Heart right ventricle (tissue), 16 donors: ENCODE data around the gene KIF6. TPM values are rescaled to one million over a fixed set of nuclear protein-coding genes. Genes with fewer than 3 reads are reported as not detected.

ENCODE experiments used
- ATAC-seq, 8 donors: fragments of 200-7000 bp; cut with Tn5 transposase; one replicate each; pipeline ENCODE4 v1.9.1; 2020; ENCODE audit warnings: mild to moderate bottlenecking in 8 of 8, moderate library complexity in 8 of 8, moderate number of reproducible peaks in 1 of 8
- DNase-seq, 2 donors: peaks; one replicate each; pipeline ENCODE4 v3.0.0-alpha.2; 2020
- H3K27ac ChIP-seq, 10 donors: fragments of 200-600 bp; sonication (generic) in 2 of 10; one replicate each; pipeline versions ENCODE4 v1.5.0 to v1.8.0; 2020 to 2022; ENCODE audit warnings: mild to moderate bottlenecking in 3 of 10
- H3K27me3 ChIP-seq, 7 donors: fragments of 200-600 bp; one replicate each; pipeline ENCODE4 v1.8.0; 2021 to 2022; ENCODE audit warnings: mild to moderate bottlenecking in 2 of 7
- H3K36me3 ChIP-seq, 9 donors: fragments of 200-600 bp; sonication (generic) in 1 of 9; one replicate each; pipeline versions ENCODE4 v1.5.0 to v1.8.0; 2020 to 2022; ENCODE audit warnings: mild to moderate bottlenecking in 2 of 9
- H3K4me1 ChIP-seq, 9 donors: fragments of 200-600 bp; sonication (generic) in 1 of 9; one replicate each; pipeline versions ENCODE4 v1.5.0 to v1.8.0; 2020 to 2022; ENCODE audit warnings: mild to moderate bottlenecking in 4 of 9
- H3K4me3 ChIP-seq, 10 donors: fragments of 200-600 bp; sonication (generic) in 2 of 10; one replicate each; pipeline versions ENCODE4 v1.5.0 to v1.8.0; 2020 to 2022; ENCODE audit warnings: mild to moderate bottlenecking in 7 of 10, moderate library complexity in 2 of 10
- H3K9me3 ChIP-seq, 11 donors: fragments of 200-600 bp in 10 of 11; sonication (generic) in 2 of 11; one replicate each; pipeline versions ENCODE4 v1.5.0 to v1.8.0; 2013 to 2022; ENCODE audit warnings: mild to moderate bottlenecking in 2 of 11, control low read depth in 1 of 11, moderate library complexity in 1 of 11
- WGBS, 2 donors: extraction: QIAGEN DNeasy Blood & Tissue Kit; methylation state at CpG; one replicate each; pipeline ENCODE4 v1.1.7; 2013; ENCODE audit warnings: inconsistent platforms in 1 of 2; 5-methylcytosine and 5-hydroxymethylcytosine counted together
- intact Hi-C, 10 donors: fragments of 100-400 bp; cut with DNase I; formaldehyde crosslinking; loops; one replicate each; pipeline versions ENCODE4 v1.11.1 to v1.14.2; 2022
- polyA plus RNA-seq, 2 donors: library from polyadenylated mRNA; stranded (reverse); fragments of 200-250 nt; gene quantifications; one replicate each; pipeline ENCODE4 v1.2.3, GENCODE V29; 2013
- total RNA-seq, 10 donors: library from RNA; stranded (reverse); fragmentation: NEBNext Ultra II Directional in 3 of 10; extraction: Animal tissue kit (Norgen Biotek cat#: 25700) in 3 of 10; gene quantifications; one replicate each; pipeline versions ENCODE4 v1.2.1 to v1.2.4, GENCODE V29; 2021 to 2023
- TF ChIP-seq, protein P1 (sequence below), 9 donors: fragments of 200-600 bp; sonication (generic) in 2 of 9; IDR thresholded peaks; one replicate each; pipeline versions ENCODE4 v1.5.0 to v1.8.0; 2021 to 2022; ENCODE audit warnings: antibody characterized with exemption in 9 of 9, mild to moderate bottlenecking in 5 of 9, moderate library complexity in 1 of 9
- donor health status: Arrhythmogenic right ventricular cardiomyopathy.
- donor health status: ischemic (EF 13 %, LVEDD 7.1; RV severe dilation, severe dysfunction).
- donor health status: healthy with polysubstance abuse.
- donor health status: DM: no; HTN: yes; CAD: no.
- donor health status: DM: no; HTN: no; CAD: no.
- donor health status: ischemic (EF 25% LVEDD 6.9; RV normal size, moderate dysfunction).
- donor health status: ischemic (EF 25% LVEDD 5.7; RV mildly dilated, moderate dysfunction).
- donor health status: healthy.
- donor health status: DM: yes; HTN: yes; CAD: no.
- donor health status: Ischemic cardiomyopathy.
- donor health status: ischemic (EF 35%, LVEDD 5.7; RV mildly dilated, moderate dysfunction).
- donor health status: nonischemic (EF 11% LVEDD 7.7; RV severe dilation, severe dysfunction).
- donor health status: DM: yes; HTN: yes; CAD: no.
- donor health status: PGD.
- donor health status: ischemic (EF 29% LVEDD 5.4; RV normal size, mild dysfunction).
- donor health status: nonischemic (EF 23%, LVEDD 6.1; RV moderate dilation, normal function).

Gene KIF6
- total and polyA plus RNA-seq, 12 donors, result 0.01 to 1.6 (median 0.45) TPM; not detected in 2

GRCh38 chr6:39698789-39699188 lies 26.4 kb downstream of the KIF6 start:
- Histone ChIP-seq H3K4me1 (no peaks in the 10 kb centered on the region), H3K36me3 (no peaks in the 10 kb centered on the region), H3K27me3 (no peaks in the 10 kb centered on the region), H3K4me3 (no peak overlapping the region), H3K9me3 (no peaks in the 10 kb centered on the region), H3K27ac (no peak overlapping the region)
- TF ChIP-seq, protein P1, sequence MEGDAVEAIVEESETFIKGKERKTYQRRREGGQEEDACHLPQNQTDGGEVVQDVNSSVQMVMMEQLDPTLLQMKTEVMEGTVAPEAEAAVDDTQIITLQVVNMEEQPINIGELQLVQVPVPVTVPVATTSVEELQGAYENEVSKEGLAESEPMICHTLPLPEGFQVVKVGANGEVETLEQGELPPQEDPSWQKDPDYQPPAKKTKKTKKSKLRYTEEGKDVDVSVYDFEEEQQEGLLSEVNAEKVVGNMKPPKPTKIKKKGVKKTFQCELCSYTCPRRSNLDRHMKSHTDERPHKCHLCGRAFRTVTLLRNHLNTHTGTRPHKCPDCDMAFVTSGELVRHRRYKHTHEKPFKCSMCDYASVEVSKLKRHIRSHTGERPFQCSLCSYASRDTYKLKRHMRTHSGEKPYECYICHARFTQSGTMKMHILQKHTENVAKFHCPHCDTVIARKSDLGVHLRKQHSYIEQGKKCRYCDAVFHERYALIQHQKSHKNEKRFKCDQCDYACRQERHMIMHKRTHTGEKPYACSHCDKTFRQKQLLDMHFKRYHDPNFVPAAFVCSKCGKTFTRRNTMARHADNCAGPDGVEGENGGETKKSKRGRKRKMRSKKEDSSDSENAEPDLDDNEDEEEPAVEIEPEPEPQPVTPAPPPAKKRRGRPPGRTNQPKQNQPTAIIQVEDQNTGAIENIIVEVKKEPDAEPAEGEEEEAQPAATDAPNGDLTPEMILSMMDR (IDR thresholded peaks at IDR 0.05), result no peak
- intact Hi-C loops, result no loop called here
- no peak for ATAC-seq
- WGBS, 2 donors, result 98 to 99% methylated on average over 1 of the region's 1 CpG
- no peak for DNase-seq

DNA sequence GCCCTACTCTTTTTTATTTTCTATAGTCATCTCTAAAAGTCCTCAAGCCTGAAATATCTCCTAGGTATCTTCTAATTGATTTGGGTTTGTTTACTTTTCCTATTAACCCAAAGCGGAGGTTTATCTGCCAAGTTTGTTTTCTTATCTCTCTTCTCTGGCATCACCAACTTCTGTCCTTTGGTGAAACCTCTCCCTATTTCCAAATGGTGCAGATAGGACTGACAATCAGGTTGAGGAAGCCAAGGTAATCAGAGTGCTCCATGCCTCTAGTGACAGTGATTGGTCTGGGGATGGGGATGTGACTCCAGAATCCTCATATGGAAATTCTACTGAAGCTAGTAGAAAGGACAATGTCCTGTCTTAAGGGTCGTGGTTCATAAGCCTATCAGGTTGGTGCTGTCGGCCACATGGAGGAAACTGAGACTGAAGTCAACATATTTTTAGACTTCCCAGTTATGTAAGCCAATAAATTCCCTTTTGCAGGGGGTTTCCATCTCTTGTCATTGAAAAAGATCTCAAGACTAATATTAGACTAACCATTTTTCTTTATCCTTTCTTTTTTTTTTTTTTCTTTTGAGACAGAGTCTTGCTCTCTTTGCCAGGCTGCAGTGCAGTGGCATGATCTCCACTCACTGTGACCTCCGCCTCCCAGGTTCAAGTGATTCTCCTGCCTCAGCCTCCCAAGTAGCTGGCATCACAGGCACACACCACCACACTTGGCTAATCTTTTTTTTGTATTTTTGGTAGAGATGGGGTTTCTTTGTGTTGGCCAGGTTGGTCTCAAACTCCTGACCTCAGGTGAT lies 28.0 kb downstream of the KIF6 start:
- H3K36me3 ChIP-seq, result no peaks in the 10 kb centered on the region
- no peak overlapping the region for H3K4me3 ChIP-seq
- no peaks in the 10 kb centered on the region for H3K27me3 ChIP-seq
- no peak overlapping the region for H3K27ac ChIP-seq
- intact Hi-C loops, result no loop called here
- TF ChIP-seq, protein P1 (IDR thresholded peaks at IDR 0.05), result no peak
- no peaks in the 10 kb centered on the region for H3K9me3 ChIP-seq
- DNase-seq (no peak), ATAC-seq (no peak)
- no peaks in the 10 kb centered on the region for H3K4me1 ChIP-seq
- 78% methylated on average over 4 of the region's 4 CpGs for WGBS, 2 donors

DNA sequence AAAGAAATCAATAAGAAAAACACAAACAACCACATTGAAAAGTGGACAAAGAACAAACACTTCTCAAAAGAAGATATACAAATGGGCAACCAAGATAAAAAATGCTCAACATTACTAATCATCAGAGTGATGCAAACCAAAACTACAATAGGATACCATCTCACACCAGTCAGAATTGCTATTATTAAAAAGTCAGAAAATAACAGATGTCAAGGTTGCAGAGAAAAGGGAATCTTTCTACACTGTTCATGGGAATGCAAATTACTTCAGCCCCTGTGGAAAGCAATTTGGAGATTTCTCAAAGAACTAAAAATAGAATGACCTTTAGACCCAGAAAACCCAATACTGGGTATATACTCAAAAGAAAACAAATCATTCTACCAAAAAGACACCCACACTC lies 29.8 kb downstream of the KIF6 start:
- no peak overlapping the region for H3K4me3 ChIP-seq
- no peak for DNase-seq
- H3K27me3 ChIP-seq, result no peaks in the 10 kb centered on the region
- H3K9me3 ChIP-seq, result no peaks in the 10 kb centered on the region
- no peaks in the 10 kb centered on the region for H3K4me1 ChIP-seq
- H3K27ac ChIP-seq, result no peak overlapping the region
- TF ChIP-seq, protein P1 (IDR thresholded peaks at IDR 0.05), result no peak
- ATAC-seq, result no peak
- no peaks in the 10 kb centered on the region for H3K36me3 ChIP-seq
- intact Hi-C loops, result no loop called here

DNA sequence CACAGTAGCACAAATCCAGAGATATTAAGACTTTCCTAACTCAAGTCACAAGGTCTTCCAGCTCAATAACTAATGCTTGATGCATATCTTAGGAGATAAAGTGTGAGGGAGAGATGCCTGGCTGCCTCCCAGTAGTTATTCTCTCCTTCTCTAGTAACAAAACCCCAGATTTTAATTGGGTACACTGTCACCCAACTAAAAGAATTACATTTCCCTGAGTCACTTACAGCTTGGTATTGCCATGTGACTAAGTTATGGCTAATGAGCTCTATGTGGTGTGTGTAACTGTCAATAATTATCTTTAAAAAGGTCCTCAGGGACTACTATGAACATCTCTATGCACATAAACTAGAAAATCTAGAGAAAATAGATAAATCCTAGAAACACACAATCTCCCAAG lies 32.0 kb downstream of the KIF6 start:
- no peak for ATAC-seq
- Histone ChIP-seq H3K4me3 (no peak overlapping the region), H3K4me1 (peaks cover 0 to 3% (median 0%) of the 10 kb centered on the region in 9 donors), H3K36me3 (no peaks in the 10 kb centered on the region), H3K9me3 (no peaks in the 10 kb centered on the region), H3K27ac (no peak overlapping the region), H3K27me3 (no peaks in the 10 kb centered on the region)
- TF ChIP-seq, protein P1 (IDR thresholded peaks at IDR 0.05), result no peak
- DNase-seq, result no peak
- intact Hi-C loops, result no loop called here
